ENCODE measurements around the gene USP30. TPM values are rescaled to one million over a fixed set of nuclear protein-coding genes. Genes with fewer than 3 reads are reported as not detected.
A peak's percentile ranks its signal among the peaks of the same experiment; 100 is the strongest.

The USP30 gene
- total and polyA plus RNA-seq, 11 donors, result 7.1 to 29.9 (median 16.4) TPM

DNA sequence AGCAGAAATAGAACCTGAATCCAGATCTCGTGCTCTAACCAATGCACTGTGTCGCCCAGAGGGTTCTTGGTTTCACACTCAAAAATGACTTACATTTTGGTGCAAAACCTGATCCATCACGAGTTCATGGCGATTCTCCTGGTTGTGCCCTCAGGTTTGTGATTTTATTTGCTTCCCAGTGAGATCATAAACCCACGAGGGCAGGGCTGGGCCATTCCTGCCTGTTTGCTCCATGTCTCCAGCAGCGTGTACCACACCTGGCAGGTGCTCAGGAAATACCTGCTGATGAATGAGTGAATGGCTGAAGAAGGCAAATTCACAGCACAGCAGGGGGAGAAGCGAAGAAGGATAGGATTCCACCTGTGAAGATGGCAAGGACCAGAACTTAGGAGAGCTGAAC, 73.4 kb downstream of the USP30 start:
- DNase-seq (no peak), ATAC-seq (no peak)
- peak overlapping the region in 9 of 12 donors; percentile 58 to 89 (median 72) for H3K27ac ChIP-seq
- H3K4me3 ChIP-seq, result no peak overlapping the region
- H3K4me1 ChIP-seq, result peaks cover 0 to 86% (median 17%) of the 10 kb centered on the region in 12 donors
- no peaks in the 10 kb centered on the region for H3K27me3 ChIP-seq
- TF ChIP-seq, protein P1, sequence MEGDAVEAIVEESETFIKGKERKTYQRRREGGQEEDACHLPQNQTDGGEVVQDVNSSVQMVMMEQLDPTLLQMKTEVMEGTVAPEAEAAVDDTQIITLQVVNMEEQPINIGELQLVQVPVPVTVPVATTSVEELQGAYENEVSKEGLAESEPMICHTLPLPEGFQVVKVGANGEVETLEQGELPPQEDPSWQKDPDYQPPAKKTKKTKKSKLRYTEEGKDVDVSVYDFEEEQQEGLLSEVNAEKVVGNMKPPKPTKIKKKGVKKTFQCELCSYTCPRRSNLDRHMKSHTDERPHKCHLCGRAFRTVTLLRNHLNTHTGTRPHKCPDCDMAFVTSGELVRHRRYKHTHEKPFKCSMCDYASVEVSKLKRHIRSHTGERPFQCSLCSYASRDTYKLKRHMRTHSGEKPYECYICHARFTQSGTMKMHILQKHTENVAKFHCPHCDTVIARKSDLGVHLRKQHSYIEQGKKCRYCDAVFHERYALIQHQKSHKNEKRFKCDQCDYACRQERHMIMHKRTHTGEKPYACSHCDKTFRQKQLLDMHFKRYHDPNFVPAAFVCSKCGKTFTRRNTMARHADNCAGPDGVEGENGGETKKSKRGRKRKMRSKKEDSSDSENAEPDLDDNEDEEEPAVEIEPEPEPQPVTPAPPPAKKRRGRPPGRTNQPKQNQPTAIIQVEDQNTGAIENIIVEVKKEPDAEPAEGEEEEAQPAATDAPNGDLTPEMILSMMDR (IDR thresholded peaks at IDR 0.05), result no peak
- no peak for TF ChIP-seq POLR2A (IDR thresholded peaks at IDR 0.05)
- peaks cover 0 to 20% (median 4%) of the 10 kb centered on the region in 9 donors for H3K36me3 ChIP-seq
- 81 to 89% (median 86%) methylated on average over 7 of the region's 7 CpGs for WGBS, 4 donors
- intact Hi-C loops (cut with DNase I), result no loop called here
- H3K9me3 ChIP-seq, result no peaks in the 10 kb centered on the region

DNA sequence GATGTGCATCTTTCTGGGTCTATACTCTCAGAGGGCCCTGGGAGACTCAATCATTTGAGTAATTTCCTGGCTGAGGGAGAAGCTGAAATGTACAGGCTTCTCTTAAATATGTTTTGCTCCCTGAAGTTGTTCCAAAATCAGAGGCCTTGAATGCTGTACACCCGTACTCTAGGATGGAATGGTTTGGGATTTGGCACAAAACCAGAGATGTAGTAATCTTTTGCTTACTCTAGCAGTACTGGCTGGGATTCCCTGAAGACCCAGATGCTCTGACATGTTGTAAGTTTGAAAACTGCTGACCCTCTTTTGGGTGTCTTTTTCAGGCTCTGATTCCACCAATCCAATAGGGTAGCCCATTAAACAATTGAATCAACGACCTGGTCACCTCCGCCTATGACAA, 74.4 kb downstream of the USP30 start:
- Histone ChIP-seq H3K4me3 (no peak overlapping the region), H3K36me3 (peaks cover 0 to 20% (median 4%) of the 10 kb centered on the region in 9 donors), H3K27ac (peak overlapping the region in 4 of 12 donors; percentile 47 to 89 (median 76)), H3K9me3 (no peaks in the 10 kb centered on the region), H3K4me1 (peaks cover 0 to 80% (median 19%) of the 10 kb centered on the region in 12 donors), H3K27me3 (no peaks in the 10 kb centered on the region)
- TF ChIP-seq POLR2A (IDR thresholded peaks at IDR 0.05), result no peak
- TF ChIP-seq, protein P1 (IDR thresholded peaks at IDR 0.05), result no peak
- ATAC-seq (no peak), DNase-seq (no peak)
- 66 to 74% (median 69%) methylated on average over 3 of the region's 3 CpGs for WGBS, 4 donors
- intact Hi-C loops (cut with DNase I), result no loop called here

- TF ChIP-seq, protein P1 (IDR thresholded peaks at IDR 0.05), result no peak
- TF ChIP-seq POLR2A (IDR thresholded peaks at IDR 0.05), result no peak
- H3K27ac ChIP-seq, result peak overlapping the region in 3 of 12 donors; percentile 82 to 89 (median 89)
- 84 to 93% (median 90%) methylated on average over 13 of the region's 13 CpGs for WGBS, 4 donors
- intact Hi-C loops (cut with DNase I), result no loop called here
- peaks cover 0 to 84% (median 22%) of the 10 kb centered on the region in 12 donors for H3K4me1 ChIP-seq
- H3K36me3 ChIP-seq, result peaks cover 0 to 20% (median 4%) of the 10 kb centered on the region in 9 donors
- no peak for DNase-seq
- ATAC-seq, result no peak
- H3K27me3 ChIP-seq, result no peaks in the 10 kb centered on the region
- no peaks in the 10 kb centered on the region for H3K9me3 ChIP-seq
- no peak overlapping the region for H3K4me3 ChIP-seq
Observed at GRCh38 chr12:109127533-109128242, 75.3 kb downstream of the USP30 start.

- Histone ChIP-seq H3K27ac (peak overlapping the region; percentile 60 to 91 (median 84)), H3K27me3 (no peaks in the 10 kb centered on the region), H3K9me3 (no peaks in the 10 kb centered on the region), H3K36me3 (peaks cover 0 to 20% (median 2%) of the 10 kb centered on the region in 9 donors), H3K4me1 (peaks cover 0 to 90% (median 30%) of the 10 kb centered on the region in 12 donors), H3K4me3 (peak overlapping the region in 1 of 12 donors; percentile 36)
- 57 to 66% (median 59%) methylated on average over 12 to 15 of the region's 15 CpGs for WGBS, 4 donors
- TF ChIP-seq, protein P1 (IDR thresholded peaks at IDR 0.05), result no peak
- TF ChIP-seq POLR2A (IDR thresholded peaks at IDR 0.05), result no peak
- intact Hi-C loops (cut with DNase I), result loop anchor here in 3 of 10 donors (1.0 to 5.0 kb wide), 3 partner anchors 14 to 37 kb away; partner anchors contain the start of gene ACACB (in 2 of the 3)
- DNase-seq (no peak), ATAC-seq (peak; percentile 17 to 56 (median 34))
Observed at GRCh38 chr12:109130297-109131153, 78.1 kb downstream of the USP30 start.
